ENCODE results near the gene AFMID. TPM values are rescaled to one million over a fixed set of nuclear protein-coding genes. Genes with fewer than 3 reads are reported as not detected.
A peak's percentile ranks its signal among the peaks of the same experiment; 100 is the strongest.

The AFMID gene
- total and polyA plus RNA-seq, 2 of the 13 experiments (the other 11 are each of a cell fraction or from before 2014, with no cell fraction given) = 249 to 270 TPM

- H3K27me3 ChIP-seq (ENCODE audit: control insufficient read depth in 1 of 2, insufficient read depth in 2 of 2, low read length in 2 of 2) = peaks cover 9 to 26% of the 10 kb centered on the region in 2 experiments; a peak in 4 of 5 replicates
- no TSS peak for BruUV-seq (replicated peaks)
- H3K79me2 ChIP-seq (ENCODE audit: insufficient read depth, low read length) = no peaks in the 10 kb centered on the region
- in situ Hi-C loops (cut with HindIII; ENCODE audit: extremely low pct_ligation_motif_present, low pct_unique_long_range_greater_than_20kb) (no loop called here), intact Hi-C loops (cut with micrococcal nuclease; ENCODE audit: unreplicated experiment) (loop anchor here (5.0 kb wide), 2 partner anchors 698 to 783 kb away; partner anchors contain the start of genes TIMP2 and USP36)
- peak; percentile 5; the same call in 1 of the 3 replicates for ATAC-seq
- ChIA-PET POLR2A (interaction anchor here (0.6 to 2.2 kb wide), 6 partner anchors 9 to 234 kb away, joined by 4 to 11 read pairs (median 6); partner anchors contain the start of genes AFMID, SYNGR2 and TK1), CTCF (ENCODE audit: low intra/inter-chr PET ratio, low total read pairs) (no interaction called here)
- no peak overlapping the region for H3K27ac ChIP-seq (ENCODE audit: extremely low read length, insufficient read depth, low read length)
- no peaks in the 10 kb centered on the region for H3K9me3 ChIP-seq (ENCODE audit: low read length)
- peak overlapping the region in 1 of 3 experiments; percentile 65; a peak in 1 of 6 replicates for H3K4me3 ChIP-seq (replicated peaks in 1 of 3; ENCODE audit: insufficient read depth in 1 of 3, low read depth in 2 of 3, low read length in 3 of 3)
- H3K9ac ChIP-seq (ENCODE audit: insufficient read depth, low read depth, low read length) = 0 out of 2 replicates have a peak overlapping the region, but pooled peaks have one; percentile 10
- WGBS (ENCODE audit: low lambda C conversion rate) = 18% methylated on average over 9 of the region's 11 CpGs
- H2AFZ ChIP-seq (ENCODE audit: low read length) = no peak overlapping the region
- DNase-seq (ENCODE audit: low spot score) = no peak
- FAIRE-seq = peak; percentile 54
- H4K20me1 ChIP-seq (ENCODE audit: insufficient read depth, low read length) = no peaks in the 10 kb centered on the region
- peak overlapping the region; percentile 78 for H3K4me2 ChIP-seq (ENCODE audit: low read depth, low read length)
- H3K36me3 ChIP-seq (replicated peaks in 1 of 2; ENCODE audit: control insufficient read depth in 1 of 2, insufficient read depth in 2 of 2, low read length in 2 of 2) = no peaks in the 10 kb centered on the region
- peaks cover 90% of the 10 kb centered on the region for H3K4me1 ChIP-seq (ENCODE audit: insufficient read depth, low read length)
- TF ChIP-seq HOXA3 (CRISPR knock-in tag; IDR thresholded peaks at IDR 0.05) (peak; percentile 35; the same call in 1 of the 2 replicates), RXRB (CRISPR knock-in tag; IDR thresholded peaks at IDR 0.05; ENCODE audit: borderline replicate concordance) (0 out of 2 replicates have a peak, but pooled peaks have one; percentile 27), TGIF2 (CRISPR knock-in tag; IDR thresholded peaks at IDR 0.05) (0 out of 2 replicates have a peak, but pooled peaks have one; percentile 19), MYC (CRISPR knock-in tag; IDR thresholded peaks at IDR 0.05; ENCODE audit: borderline replicate concordance) (peak; percentile 47; the same call in 1 of the 2 replicates), NR2F1 (CRISPR knock-in tag; IDR thresholded peaks at IDR 0.05) (peak in 1 of 2 experiments; percentile 67; a peak in 2 of 4 replicates), MTF2 (CRISPR knock-in tag; IDR thresholded peaks at IDR 0.05; ENCODE audit: borderline replicate concordance) (no peak), HNF4A (CRISPR knock-in tag; IDR thresholded peaks at IDR 0.05) (0 out of 2 replicates have a peak, but pooled peaks have one; percentile 17), CTCF (CRISPR knock-in tag; IDR thresholded peaks at IDR 0.05) (peak; percentile 36; the same call in 1 of the 2 replicates), ZNF326 (CRISPR knock-in tag; IDR thresholded peaks at IDR 0.05; ENCODE audit: borderline replicate concordance) (no peak), ZSCAN25 (CRISPR knock-in tag; IDR thresholded peaks at IDR 0.05) (no peak), ZNF564 (CRISPR knock-in tag; IDR thresholded peaks at IDR 0.05) (0 out of 2 replicates have a peak, but pooled peaks have one; percentile 23), ZC3H13 (CRISPR knock-in tag; IDR thresholded peaks at IDR 0.05) (peak; percentile 3; the same call in 1 of the 2 replicates), ZNF20 (CRISPR knock-in tag; IDR thresholded peaks at IDR 0.05) (no peak), ZNF225 (CRISPR knock-in tag; IDR thresholded peaks at IDR 0.05) (no peak), ZFP62 (CRISPR knock-in tag; IDR thresholded peaks at IDR 0.05) (no peak), MAX (IDR thresholded peaks at IDR 0.05) (peak; percentile 75), WIZ (CRISPR knock-in tag; IDR thresholded peaks at IDR 0.05) (0 out of 2 replicates have a peak, but pooled peaks have one; percentile 48), CEBPG (CRISPR knock-in tag; IDR thresholded peaks at IDR 0.05) (no peak), ZNF572 (CRISPR knock-in tag; IDR thresholded peaks at IDR 0.05) (0 out of 2 replicates have a peak, but pooled peaks have one; percentile 17), CHD2 (IDR thresholded peaks at IDR 0.05; ENCODE audit: low read depth, low read length) (no peak), ZNF768 (CRISPR knock-in tag; IDR thresholded peaks at IDR 0.05) (peak; percentile 93)
- TF ChIP-seq, protein P1, sequence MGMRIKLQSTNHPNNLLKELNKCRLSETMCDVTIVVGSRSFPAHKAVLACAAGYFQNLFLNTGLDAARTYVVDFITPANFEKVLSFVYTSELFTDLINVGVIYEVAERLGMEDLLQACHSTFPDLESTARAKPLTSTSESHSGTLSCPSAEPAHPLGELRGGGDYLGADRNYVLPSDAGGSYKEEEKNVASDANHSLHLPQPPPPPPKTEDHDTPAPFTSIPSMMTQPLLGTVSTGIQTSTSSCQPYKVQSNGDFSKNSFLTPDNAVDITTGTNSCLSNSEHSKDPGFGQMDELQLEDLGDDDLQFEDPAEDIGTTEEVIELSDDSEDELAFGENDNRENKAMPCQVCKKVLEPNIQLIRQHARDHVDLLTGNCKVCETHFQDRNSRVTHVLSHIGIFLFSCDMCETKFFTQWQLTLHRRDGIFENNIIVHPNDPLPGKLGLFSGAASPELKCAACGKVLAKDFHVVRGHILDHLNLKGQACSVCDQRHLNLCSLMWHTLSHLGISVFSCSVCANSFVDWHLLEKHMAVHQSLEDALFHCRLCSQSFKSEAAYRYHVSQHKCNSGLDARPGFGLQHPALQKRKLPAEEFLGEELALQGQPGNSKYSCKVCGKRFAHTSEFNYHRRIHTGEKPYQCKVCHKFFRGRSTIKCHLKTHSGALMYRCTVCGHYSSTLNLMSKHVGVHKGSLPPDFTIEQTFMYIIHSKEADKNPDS (CRISPR knock-in tag; IDR thresholded peaks at IDR 0.05) = 0 out of 2 replicates have a peak, but pooled peaks have one; percentile 8
These were observed 42.9 kb upstream of the AFMID start for GRCh38 chr17:78144147-78144719.

Data from HepG2 (cell line).